DMS53 (cell line): Measurements from ENCODE around the gene OSBPL3.
A peak's percentile ranks its signal among the peaks of the same experiment; 100 is the strongest.
"Not testable (repeated sequence)": the region's sequence is repeated elsewhere in the genome, so short reads cannot be mapped to it uniquely, and the experiment has no call there.

Experiments
- DNase-seq: peaks from one replicate; lab custom pipeline; 2025; lab: John Stamatoyannopoulos, UW

OSBPL3 gene

DNA sequence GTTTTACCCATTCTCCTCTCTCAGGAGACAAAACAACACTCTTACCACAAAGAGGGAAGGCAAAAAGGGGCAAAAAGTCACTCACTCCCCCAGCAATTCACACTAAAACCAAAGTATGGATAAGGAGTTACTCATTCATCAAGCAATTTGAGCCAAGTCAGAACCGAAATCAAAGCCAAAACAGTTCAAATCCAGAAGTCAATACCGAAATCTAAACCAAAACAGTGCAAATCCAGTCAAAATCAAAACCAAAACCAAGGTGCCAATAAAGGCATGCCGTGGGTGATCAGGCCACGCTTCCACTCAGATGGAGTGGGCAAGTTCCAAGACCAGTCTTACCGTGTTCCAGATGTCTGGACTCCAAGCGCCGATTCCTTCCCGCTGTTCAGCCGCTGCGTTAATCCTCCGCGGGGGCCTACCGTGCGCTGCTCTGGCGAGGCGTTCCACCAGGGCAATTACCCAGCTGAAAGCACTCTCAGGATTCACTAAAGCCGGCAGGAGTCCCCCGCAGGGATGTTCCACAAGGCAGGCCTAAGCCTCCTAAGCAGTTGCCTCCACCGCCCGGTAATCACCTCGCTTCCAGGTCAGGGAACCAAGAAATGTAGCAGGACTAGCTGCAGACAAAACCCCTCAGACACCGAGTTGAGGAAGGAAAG, 185.1 kb downstream of the OSBPL3 start:
- DNase-seq, result not testable (repeated sequence)

GRCh38 chr7:24793982-24794648, 185.9 kb downstream of the OSBPL3 start:
- no peak for DNase-seq

DNA sequence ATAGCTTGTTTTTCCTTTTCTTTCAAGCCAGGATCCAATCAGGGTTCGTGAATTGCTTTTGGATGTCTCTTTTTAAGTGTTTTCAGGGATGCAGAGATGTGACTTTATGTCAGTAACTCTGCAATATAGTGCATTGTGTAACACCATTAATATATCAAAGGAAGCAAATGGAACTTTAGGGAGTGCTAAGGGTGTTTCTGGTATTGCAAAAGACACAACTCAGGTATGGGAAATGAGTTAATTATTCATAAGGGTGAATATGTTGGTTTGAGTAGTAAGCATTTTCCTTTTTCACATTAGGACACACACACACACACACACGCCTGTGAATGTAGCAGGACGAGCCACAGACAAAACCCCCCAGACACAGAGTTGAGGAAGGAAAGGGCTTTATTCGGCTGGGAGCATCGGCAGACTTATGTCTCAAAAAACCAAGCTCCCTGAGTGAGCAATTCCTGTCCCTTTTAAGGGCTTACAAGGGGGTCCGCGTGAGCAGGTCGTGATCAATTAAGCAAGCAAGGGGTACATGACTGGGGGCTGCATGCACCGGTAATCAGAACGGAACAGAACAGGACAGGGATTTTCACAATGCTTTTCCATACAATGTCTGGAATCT, 190.9 kb downstream of the OSBPL3 start:
- no peak for DNase-seq

- DNase-seq, result no peak
Observed at GRCh38 chr7:24788075-24788474, 191.9 kb downstream of the OSBPL3 start.

- DNase-seq, result peak; percentile 52
Observed at GRCh38 chr7:24786941-24787340, 193.0 kb downstream of the OSBPL3 start.

GRCh38 chr7:24786306-24786705, 193.7 kb downstream of the OSBPL3 start:
- no peak for DNase-seq

- DNase-seq, result no peak
Observed at GRCh38 chr7:24784277-24784676, 195.7 kb downstream of the OSBPL3 start.

- no peak for DNase-seq
Observed at GRCh38 chr7:24783698-24784097, 196.3 kb downstream of the OSBPL3 start.

DNA sequence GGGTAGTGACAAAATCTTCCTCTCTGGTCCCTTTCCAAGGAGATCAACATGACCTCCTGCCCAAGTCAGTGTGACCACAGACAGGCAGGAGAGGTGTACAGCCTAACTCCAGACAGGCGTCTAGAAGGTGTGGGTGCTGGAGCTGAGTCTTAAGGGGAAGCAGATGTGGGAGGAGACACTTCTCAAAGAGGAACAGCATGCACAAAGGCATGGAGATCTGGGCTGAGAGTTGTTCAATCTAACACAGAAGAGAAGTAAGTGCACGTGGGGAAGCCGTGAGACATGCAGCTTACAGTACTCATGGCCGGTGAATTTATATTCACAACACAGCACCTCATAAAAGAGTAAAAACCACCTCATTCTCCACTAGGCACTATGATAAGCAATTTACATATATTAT, 198.9 kb downstream of the OSBPL3 start:
- no peak for DNase-seq

DNA sequence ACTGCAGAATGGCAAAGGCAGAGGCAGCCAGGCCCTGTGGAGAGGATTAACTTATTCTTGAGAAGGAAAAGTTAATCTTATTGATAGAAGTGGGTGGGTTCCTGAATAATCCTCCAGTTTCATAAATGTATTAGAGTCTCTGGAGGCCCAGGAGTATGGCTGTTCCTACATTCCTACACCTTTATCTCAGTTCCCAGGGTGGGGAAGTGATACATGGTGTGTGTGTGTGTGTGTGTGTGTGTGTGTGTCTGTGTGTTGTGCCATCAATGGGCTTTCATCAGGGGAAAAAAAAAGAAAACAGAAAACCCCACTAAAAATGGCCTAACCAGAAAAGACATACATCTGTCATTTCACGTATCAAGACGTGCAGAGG, 200.7 kb downstream of the OSBPL3 start:
- no peak for DNase-seq

DNA sequence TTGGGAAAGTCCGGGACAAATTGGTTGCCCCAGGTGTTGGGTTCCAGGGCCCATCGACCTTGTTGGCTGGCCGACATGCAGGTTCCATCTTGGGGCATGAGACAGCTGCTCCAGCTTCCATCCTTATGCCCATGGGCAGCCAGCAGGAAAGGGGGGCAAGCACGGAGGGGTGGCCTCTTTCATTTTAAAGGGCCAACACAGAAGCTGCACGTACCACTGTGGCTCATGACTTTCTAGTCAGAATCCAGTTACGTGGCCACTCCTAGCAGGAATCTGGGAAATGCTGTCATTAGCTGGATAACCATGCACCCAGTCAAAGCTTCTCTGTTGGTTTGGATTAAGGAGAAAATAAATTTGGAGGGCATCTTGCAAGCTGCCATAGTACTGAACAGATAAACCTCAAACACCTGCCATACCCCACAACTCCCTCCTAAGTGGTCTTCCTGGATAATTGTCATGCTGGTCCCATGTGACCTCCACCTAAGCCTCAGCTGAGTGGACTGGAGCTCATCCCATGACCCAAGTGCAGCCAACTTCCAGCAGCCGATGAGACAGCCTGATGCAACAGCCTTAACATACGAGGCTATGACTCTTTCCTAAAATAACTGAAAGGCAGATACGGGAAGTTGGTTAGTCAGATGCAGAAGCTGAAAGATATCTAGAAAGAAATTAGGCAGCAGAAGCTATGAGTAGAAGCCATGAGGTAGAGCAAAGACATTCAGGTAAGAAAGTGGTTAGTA, 201.3 kb downstream of the OSBPL3 start:
- DNase-seq, result no peak

GRCh38 chr7:24777806-24778205, 202.2 kb downstream of the OSBPL3 start:
- DNase-seq, result no peak

DNA sequence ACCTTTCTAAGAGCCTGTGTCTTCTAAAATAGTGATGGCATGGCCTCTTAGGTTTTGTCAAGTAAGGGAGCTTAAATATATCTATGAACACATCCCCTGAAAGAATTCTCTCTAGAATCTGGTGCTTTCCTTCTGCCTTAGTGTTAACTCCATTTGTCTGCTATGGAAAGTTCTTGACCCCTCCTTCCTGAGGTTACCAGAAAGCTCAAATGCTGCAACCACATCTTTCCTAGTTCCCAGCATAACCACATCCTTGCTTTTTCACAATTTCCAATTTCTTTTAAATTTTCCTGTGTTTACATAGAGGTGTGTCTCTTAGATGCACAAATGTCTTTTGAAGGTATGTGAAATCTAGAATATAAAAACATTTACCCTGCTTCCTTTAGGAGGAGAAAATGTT, 206.3 kb downstream of the OSBPL3 start:
- no peak for DNase-seq

DNA sequence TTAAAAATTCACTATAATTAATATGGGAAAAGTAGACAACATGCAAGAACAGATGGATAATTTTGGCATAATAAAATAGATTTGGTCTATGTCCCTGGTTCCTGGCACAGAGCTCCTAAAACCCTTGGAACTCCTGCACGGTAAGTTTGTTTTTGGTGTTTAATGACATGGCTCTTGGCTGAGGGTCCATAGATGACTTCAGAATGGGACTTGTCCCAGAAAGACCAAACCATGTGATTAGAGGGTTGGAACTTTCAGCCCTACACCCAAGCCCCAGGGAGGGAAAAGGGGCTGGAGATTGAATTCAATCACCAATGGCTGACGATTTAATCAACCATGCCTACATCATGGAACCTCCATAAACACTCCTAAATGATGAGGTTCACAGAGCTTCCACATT, 210.1 kb downstream of the OSBPL3 start:
- no peak for DNase-seq

- DNase-seq, result no peak
Observed at GRCh38 chr7:24769014-24769830, 210.8 kb downstream of the OSBPL3 start.

DNA sequence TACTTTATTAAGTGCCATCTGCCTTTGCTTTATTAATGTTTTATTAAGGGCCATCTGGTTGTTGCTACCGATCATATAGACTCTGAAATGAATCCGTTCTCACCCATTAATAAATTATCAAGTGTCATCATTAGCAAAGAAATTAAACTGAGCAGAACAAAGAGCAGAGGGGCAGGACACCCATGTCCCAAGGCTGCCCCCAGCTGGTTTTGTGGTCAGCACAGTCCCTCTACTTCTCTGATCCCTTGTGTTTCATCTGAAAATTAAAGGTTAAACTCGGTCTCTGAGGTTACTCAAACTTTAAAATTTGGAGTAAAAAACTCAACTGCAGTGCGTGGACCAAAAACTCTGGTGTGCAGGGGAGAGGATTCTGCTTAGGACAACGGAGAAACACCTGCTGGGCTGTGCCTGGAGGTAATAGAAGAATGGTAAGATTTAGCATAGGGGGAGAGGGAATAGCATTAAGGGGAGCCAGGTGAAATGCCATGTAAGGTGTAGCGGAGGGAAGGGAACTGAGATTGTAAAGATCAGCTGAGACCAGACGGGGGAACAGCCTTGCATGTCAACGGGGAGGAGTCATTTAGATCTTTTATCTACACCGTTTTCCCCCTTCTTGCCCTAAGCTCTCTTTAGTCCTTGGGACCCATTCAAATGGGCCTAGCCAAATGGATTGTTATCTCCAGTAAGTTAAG, 212.0 kb downstream of the OSBPL3 start:
- DNase-seq, result no peak

GRCh38 chr7:24764972-24765744, 214.8 kb downstream of the OSBPL3 start:
- no peak for DNase-seq

DNA sequence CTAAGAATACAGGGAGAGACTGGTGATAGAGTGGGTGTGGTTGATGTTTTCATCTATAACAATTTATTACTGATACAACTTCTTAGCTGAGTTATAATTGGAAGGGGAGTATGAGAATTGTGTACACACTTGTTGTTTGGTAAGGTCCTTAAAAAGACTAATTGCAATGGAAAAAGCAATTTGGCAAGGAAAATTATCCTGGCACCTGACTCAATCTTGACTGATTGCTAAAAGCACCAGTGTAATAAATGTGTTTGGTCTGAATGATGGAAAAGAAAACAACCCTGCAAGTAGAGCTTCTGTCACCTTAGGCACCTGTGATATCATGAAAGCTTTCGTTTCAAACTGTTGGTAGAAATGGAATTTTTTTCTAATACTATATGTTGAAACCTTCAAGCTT, 216.0 kb downstream of the OSBPL3 start:
- no peak for DNase-seq

- no peak for DNase-seq
Observed at GRCh38 chr7:24763303-24763901, 216.6 kb downstream of the OSBPL3 start.

DNA sequence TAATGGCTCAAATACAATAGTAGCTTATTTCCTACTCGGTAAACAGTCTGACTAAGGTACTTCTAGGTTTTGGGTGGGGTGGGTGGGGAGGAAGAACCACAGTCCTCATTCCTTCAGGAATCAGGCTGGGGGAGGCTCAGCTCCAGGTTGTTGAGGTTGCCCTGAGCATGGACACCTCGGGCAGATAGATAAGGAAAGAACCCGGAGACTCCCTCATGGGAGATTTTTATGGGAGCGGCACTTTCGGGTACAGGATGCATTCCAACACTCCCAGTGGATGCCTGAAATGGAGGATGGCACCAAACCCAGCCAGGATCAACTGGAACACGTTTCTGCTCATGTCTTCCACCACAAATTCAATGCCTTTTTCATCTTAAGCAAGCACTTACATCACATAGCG, 217.2 kb downstream of the OSBPL3 start:
- no peak for DNase-seq
